ENCODE data around the gene TIGAR.

Gene TIGAR

GRCh38 chr12:4283512-4284255, 37.3 kb upstream of the TIGAR start:
- no peak for DNase-seq

GRCh38 chr12:4284306-4284705, 36.7 kb upstream of the TIGAR start:
- no peak for DNase-seq

GRCh38 chr12:4285070-4285469, 35.9 kb upstream of the TIGAR start:
- DNase-seq: no peak

GRCh38 chr12:4286228-4286627, 34.8 kb upstream of the TIGAR start:
- DNase-seq: no peak

- DNase-seq: no peak
Measured at GRCh38 chr12:4286771-4287317, 34.2 kb upstream of the TIGAR start.

GRCh38 chr12:4287325-4288211, 33.4 kb upstream of the TIGAR start:
- DNase-seq: no peak

- no peak for DNase-seq
Measured at GRCh38 chr12:4288296-4289131, 32.5 kb upstream of the TIGAR start.

GRCh38 chr12:4289231-4289878, 31.7 kb upstream of the TIGAR start:
- no peak for DNase-seq

- DNase-seq: no peak
Measured at GRCh38 chr12:4289998-4290790, 30.8 kb upstream of the TIGAR start.

- DNase-seq: no peak
Measured at GRCh38 chr12:4292341-4293073, 28.5 kb upstream of the TIGAR start.

- DNase-seq: no peak
Measured at GRCh38 chr12:4293299-4293965, 27.6 kb upstream of the TIGAR start.

- DNase-seq: no peak
Measured at GRCh38 chr12:4293966-4294505, 27.0 kb upstream of the TIGAR start.

GRCh38 chr12:4296751-4297150, 24.3 kb upstream of the TIGAR start:
- DNase-seq: no peak

GRCh38 chr12:4297617-4298016, 23.4 kb upstream of the TIGAR start:
- no peak for DNase-seq

GRCh38 chr12:4300883-4301282, 20.1 kb upstream of the TIGAR start:
- DNase-seq: no peak

GRCh38 chr12:4301932-4302501, 19.0 kb upstream of the TIGAR start:
- DNase-seq: no peak

- no peak for DNase-seq
Measured at GRCh38 chr12:4302881-4303280, 18.1 kb upstream of the TIGAR start.

- DNase-seq: no peak
Measured at GRCh38 chr12:4303750-4304149, 17.3 kb upstream of the TIGAR start.

GRCh38 chr12:4307593-4308333, 13.2 kb upstream of the TIGAR start:
- no peak for DNase-seq
